ENCODE measurements around the gene ITSN2. TPM values are rescaled to one million over a fixed set of nuclear protein-coding genes. Genes with fewer than 3 reads are reported as not detected.

ITSN2 gene
- total RNA-seq, 1 experiment from 2014 or later = 30.7 TPM

- H3K36me3 ChIP-seq = peaks cover 7% of the 10 kb centered on the region
- no peak for DNase-seq (ENCODE audit: low read depth in 1 of 2, low spot score in 2 of 2)
- no peaks in the 10 kb centered on the region for H3K9me3 ChIP-seq (replicated peaks)
- no peak overlapping the region for H3K27ac ChIP-seq
- no peak overlapping the region for H3K4me3 ChIP-seq
- peaks cover 19% of the 10 kb centered on the region for H3K4me1 ChIP-seq (replicated peaks)
- H3K27me3 ChIP-seq (replicated peaks) = no peaks in the 10 kb centered on the region
Measured at GRCh38 chr2:24259316-24259715, 101.0 kb downstream of the ITSN2 start.

- no peak overlapping the region for H3K4me3 ChIP-seq
- no peak for DNase-seq (ENCODE audit: low read depth in 1 of 2, low spot score in 2 of 2)
- H3K9me3 ChIP-seq (replicated peaks) = no peaks in the 10 kb centered on the region
- H3K27me3 ChIP-seq (replicated peaks) = no peaks in the 10 kb centered on the region
- peaks cover 14% of the 10 kb centered on the region for H3K4me1 ChIP-seq (replicated peaks)
- no peak overlapping the region for H3K27ac ChIP-seq
- H3K36me3 ChIP-seq = peaks cover 10% of the 10 kb centered on the region
Measured at GRCh38 chr2:24258718-24259117, 101.6 kb downstream of the ITSN2 start.

- no peak for DNase-seq (ENCODE audit: low read depth in 1 of 2, low spot score in 2 of 2)
Measured at GRCh38 chr2:24253303-24253919, 106.9 kb downstream of the ITSN2 start.

DNA sequence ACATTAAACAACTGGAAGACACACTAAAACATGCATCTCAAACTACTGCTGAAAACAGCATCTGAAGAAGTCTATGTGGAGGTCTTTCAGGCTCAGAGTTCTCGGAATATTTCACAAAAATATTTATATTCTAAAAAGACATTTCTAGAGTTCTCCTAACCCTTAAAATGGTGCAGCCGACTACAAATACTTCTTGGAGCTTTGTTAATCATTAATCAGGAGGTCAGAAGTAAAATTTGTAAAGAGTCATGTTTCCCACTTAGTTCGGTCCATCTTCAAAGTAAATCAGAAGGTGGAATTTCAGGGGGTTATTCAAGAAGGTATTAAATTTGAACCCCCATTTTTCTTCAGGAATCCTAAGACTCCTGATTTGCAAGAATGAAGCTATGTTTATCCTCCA lies 112.7 kb downstream of the ITSN2 start:
- Histone ChIP-seq H3K36me3 (peaks cover 29% of the 10 kb centered on the region), H3K4me1 (replicated peaks) (no peaks in the 10 kb centered on the region), H3K27me3 (replicated peaks) (no peaks in the 10 kb centered on the region), H3K9me3 (replicated peaks) (no peaks in the 10 kb centered on the region), H3K4me3 (no peak overlapping the region), H3K27ac (no peak overlapping the region)
- DNase-seq (ENCODE audit: low read depth in 1 of 2, low spot score in 2 of 2) = no peak

More at GRCh38 chr2:24253303-24253919, 106.9 kb downstream of the ITSN2 start:
- Histone ChIP-seq H3K36me3 (peaks cover 14% of the 10 kb centered on the region), H3K4me3 (no peak overlapping the region), H3K4me1 (replicated peaks) (no peaks in the 10 kb centered on the region), H3K27me3 (replicated peaks) (no peaks in the 10 kb centered on the region), H3K27ac (no peak overlapping the region), H3K9me3 (replicated peaks) (no peaks in the 10 kb centered on the region)

DNA sequence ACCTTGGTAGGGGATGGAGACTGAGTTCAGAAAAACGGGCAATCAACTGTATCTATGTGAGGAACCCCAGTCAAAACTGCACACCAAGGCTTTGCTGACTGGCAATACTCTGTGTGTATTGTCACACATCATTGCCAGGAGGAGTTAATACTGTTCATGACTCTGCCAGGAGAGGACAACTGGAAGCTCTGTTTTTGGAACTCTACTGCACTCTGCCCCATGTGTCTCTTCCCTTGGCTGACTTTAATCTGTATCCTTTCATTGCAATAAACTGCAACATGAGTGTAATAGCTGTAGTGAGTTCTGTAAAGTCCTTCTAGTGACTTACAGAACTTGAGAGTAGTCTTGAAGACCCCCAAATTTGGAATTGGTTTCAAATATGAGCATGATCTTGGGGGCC lies 113.2 kb downstream of the ITSN2 start:
- Histone ChIP-seq H3K4me1 (replicated peaks) (no peaks in the 10 kb centered on the region), H3K36me3 (peaks cover 28% of the 10 kb centered on the region), H3K4me3 (no peak overlapping the region), H3K9me3 (replicated peaks) (no peaks in the 10 kb centered on the region), H3K27ac (no peak overlapping the region), H3K27me3 (replicated peaks) (no peaks in the 10 kb centered on the region)
- no peak for DNase-seq (ENCODE audit: low read depth in 1 of 2, low spot score in 2 of 2)

DNA sequence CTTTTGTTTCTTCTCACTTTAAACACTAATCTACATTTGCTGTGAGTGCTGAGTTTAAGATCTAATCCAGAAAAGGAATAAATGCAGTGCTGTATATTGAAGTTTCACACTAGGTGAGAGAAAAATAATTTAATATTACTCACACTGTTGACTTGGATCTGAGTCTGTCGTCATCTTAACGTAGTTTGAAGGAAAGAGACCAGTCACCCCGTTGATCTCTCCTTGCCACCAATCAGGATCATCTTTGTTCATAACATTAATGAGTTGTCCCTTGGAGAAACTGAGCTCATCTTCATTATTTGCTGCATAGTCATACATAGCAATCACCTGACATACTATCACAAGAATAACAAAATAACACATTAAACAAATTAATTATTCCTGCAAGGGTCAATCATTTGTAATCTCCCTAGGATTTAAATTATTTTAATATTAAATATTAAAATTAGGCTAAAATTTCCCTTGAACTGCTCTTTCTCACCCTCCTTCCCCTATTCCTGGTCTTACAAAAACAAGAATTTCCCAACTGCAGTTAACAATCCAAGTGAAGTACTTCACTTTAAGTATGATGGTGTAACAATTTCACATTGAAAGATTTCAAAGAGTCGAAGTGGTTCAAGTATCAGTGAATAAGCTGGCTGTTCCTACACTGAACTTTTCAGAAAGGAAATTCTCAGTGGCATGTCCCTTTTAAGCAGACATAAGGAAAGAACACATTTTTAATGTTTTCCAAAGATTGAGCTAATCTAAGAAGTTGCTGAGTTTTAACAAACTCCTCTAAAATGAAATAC lies 114.2 kb downstream of the ITSN2 start:
- Histone ChIP-seq H3K4me3 (no peak overlapping the region), H3K4me1 (replicated peaks) (no peaks in the 10 kb centered on the region), H3K27me3 (replicated peaks) (no peaks in the 10 kb centered on the region), H3K9me3 (replicated peaks) (no peaks in the 10 kb centered on the region), H3K27ac (no peak overlapping the region), H3K36me3 (peaks cover 23% of the 10 kb centered on the region)
- DNase-seq (ENCODE audit: low read depth in 1 of 2, low spot score in 2 of 2) = no peak

DNA sequence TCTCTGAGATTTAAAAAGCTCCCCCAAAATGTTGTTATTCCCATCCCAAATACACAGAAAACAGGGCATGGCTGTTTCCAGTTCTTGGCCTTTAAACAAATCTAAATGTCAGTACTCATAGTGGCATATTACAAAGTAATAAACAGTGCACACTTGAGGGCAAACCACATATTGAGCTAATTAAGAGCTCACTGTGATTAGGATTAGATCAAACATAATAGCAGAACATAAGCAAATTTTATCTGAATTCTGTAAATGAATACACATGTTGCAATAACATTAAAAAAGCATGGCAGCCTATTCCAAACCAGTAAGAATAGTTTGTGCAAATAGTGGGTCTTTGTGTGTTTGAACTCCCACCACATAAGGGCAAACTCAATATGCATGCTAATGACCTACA lies 118.8 kb downstream of the ITSN2 start:
- Histone ChIP-seq H3K36me3 (peaks cover 11% of the 10 kb centered on the region), H3K27me3 (replicated peaks) (no peaks in the 10 kb centered on the region), H3K4me1 (replicated peaks) (no peaks in the 10 kb centered on the region), H3K4me3 (no peak overlapping the region), H3K27ac (no peak overlapping the region), H3K9me3 (replicated peaks) (no peaks in the 10 kb centered on the region)
- DNase-seq (ENCODE audit: low read depth in 1 of 2, low spot score in 2 of 2) = no peak

GRCh38 chr2:24239553-24239952 lies 120.8 kb downstream of the ITSN2 start:
- Histone ChIP-seq H3K27ac (no peak overlapping the region), H3K36me3 (no peaks in the 10 kb centered on the region; the same call in none of the 2 replicates), H3K9me3 (replicated peaks) (no peaks in the 10 kb centered on the region), H3K4me1 (replicated peaks) (no peaks in the 10 kb centered on the region), H3K4me3 (no peak overlapping the region), H3K27me3 (replicated peaks) (no peaks in the 10 kb centered on the region)
- no peak for DNase-seq (ENCODE audit: low read depth in 1 of 2, low spot score in 2 of 2)

DNA sequence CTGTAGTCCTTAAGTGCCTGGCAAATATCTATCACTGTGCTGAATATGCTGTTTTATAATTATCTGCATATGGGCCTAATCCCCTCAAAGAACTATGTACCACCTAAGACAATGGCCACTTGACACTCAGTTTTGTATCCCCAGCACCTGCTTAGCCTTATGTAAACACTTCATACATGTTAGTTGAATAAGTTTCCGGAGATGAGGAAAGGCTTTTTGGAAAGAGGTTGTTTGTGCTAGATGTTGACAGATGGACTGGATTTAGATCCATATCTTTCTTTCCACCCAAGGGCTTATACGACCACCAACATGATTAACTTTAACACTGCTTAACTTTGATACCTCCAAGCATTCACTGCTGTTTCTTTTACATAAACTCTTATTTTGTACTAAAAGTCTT lies 122.2 kb downstream of the ITSN2 start:
- H3K27me3 ChIP-seq (replicated peaks) = no peaks in the 10 kb centered on the region

GRCh38 chr2:24237313-24237712 lies 123.0 kb downstream of the ITSN2 start:
- no peaks in the 10 kb centered on the region for H3K27me3 ChIP-seq (replicated peaks)
- DNase-seq (ENCODE audit: low read depth in 1 of 2, low spot score in 2 of 2) = no peak
- no peaks in the 10 kb centered on the region for H3K4me1 ChIP-seq (replicated peaks)
- no peaks in the 10 kb centered on the region; the same call in none of the 2 replicates for H3K36me3 ChIP-seq
- H3K27ac ChIP-seq = no peak overlapping the region
- H3K4me3 ChIP-seq = no peak overlapping the region
- H3K9me3 ChIP-seq (replicated peaks) = no peaks in the 10 kb centered on the region

More for the DNA sequence above, 122.2 kb downstream of the ITSN2 start:
- Histone ChIP-seq H3K4me1 (replicated peaks) (no peaks in the 10 kb centered on the region), H3K4me3 (no peak overlapping the region), H3K36me3 (no peaks in the 10 kb centered on the region; the same call in none of the 2 replicates), H3K9me3 (replicated peaks) (no peaks in the 10 kb centered on the region), H3K27ac (no peak overlapping the region)
- DNase-seq (ENCODE audit: low read depth in 1 of 2, low spot score in 2 of 2) = no peak

DNA sequence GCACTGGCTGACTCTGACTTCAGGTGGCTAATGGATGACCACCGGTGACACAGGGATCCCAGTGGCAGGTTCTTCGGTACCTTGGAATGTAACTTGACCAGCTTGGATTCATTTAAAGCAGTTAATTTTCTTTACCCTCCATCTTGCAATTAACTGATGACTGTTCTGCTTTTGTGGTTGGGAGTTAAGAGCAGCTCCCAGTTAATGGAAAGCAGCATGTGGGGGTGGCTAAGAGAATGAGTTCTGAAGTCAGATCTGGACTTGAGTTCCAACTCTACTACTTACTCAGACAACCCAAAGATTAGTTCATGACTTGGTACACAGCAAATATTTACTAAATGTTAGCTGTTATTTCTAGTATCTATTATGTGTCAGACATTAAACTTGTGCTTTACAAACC lies 127.0 kb downstream of the ITSN2 start:
- no peak overlapping the region for H3K27ac ChIP-seq
- H3K4me3 ChIP-seq = no peak overlapping the region
- H3K9me3 ChIP-seq (replicated peaks) = no peaks in the 10 kb centered on the region
- no peaks in the 10 kb centered on the region for H3K4me1 ChIP-seq (replicated peaks)
- H3K36me3 ChIP-seq = no peaks in the 10 kb centered on the region; the same call in none of the 2 replicates
- DNase-seq (ENCODE audit: low read depth in 1 of 2, low spot score in 2 of 2) = no peak
- H3K27me3 ChIP-seq (replicated peaks) = no peaks in the 10 kb centered on the region

GRCh38 chr2:24231461-24231881 lies 128.9 kb downstream of the ITSN2 start:
- Histone ChIP-seq H3K27me3 (replicated peaks) (no peaks in the 10 kb centered on the region), H3K36me3 (no peaks in the 10 kb centered on the region; the same call in 1 of the 2 replicates), H3K4me3 (no peak overlapping the region), H3K4me1 (replicated peaks) (no peaks in the 10 kb centered on the region), H3K27ac (no peak overlapping the region), H3K9me3 (replicated peaks) (no peaks in the 10 kb centered on the region)
- no peak for DNase-seq (ENCODE audit: low read depth in 1 of 2, low spot score in 2 of 2)

DNA sequence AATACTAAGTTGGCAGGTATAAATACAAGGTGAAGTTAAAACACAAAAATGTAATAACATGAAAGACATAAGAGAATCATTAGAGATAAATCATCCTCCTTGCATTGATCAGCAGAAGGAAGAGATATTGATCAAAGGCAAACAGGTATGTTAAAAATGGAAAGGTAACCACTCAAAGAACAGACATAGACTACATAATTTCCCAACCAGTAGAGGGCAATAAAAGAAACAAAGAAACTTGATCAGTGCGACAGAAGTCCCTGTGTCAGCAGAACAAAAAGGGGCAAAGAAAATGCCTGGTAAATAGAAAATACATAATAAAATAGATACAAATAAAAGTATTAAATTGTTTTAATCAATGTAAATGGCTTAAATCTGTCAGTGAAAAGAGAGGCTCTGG lies 131.9 kb downstream of the ITSN2 start:
- H3K9me3 ChIP-seq (replicated peaks) = no peaks in the 10 kb centered on the region; the same call in 1 of the 2 replicates
- no peak for DNase-seq (ENCODE audit: low read depth in 1 of 2, low spot score in 2 of 2)
- H3K27me3 ChIP-seq (replicated peaks) = no peaks in the 10 kb centered on the region
- H3K36me3 ChIP-seq = no peaks in the 10 kb centered on the region; the same call in 1 of the 2 replicates
- no peak overlapping the region for H3K4me3 ChIP-seq
- H3K27ac ChIP-seq = no peak overlapping the region
- no peaks in the 10 kb centered on the region for H3K4me1 ChIP-seq (replicated peaks)

DNA sequence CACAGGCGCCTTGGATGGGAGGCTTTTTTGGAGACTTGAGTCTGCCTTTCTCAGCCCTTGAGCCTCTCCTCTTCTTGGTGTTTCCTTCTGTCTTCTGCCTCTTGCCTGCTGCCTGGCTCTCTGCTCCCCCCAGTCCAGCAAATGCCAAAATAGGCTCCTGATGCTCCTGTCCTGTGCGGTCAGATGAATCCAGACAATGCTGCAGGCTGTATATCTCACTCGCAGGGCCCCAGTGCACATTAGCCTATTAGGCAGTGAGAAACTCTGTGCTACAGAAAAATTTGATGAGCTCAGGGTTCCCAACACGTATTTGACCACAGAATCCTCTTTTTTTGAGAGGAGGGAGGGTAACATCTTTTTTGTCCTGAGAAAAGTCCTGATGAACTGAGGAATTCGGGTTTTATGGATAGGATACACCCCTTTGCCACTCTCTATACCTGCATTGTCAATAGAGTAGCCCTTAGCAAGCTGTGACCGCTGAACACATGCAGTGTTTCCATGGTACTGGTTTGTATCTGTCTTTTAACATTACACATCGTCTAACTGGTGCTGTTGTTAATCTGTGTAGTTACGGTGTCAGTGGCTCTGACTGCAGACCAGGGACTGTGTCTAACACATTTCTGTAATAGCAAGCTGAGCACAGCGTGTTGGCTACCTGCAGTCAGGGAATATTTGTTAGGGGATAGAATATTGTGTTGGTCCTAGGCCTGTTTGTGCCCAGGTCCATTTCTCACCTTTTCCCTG lies 134.7 kb downstream of the ITSN2 start:
- no peak for DNase-seq (ENCODE audit: low read depth in 1 of 2, low spot score in 2 of 2)
- no peaks in the 10 kb centered on the region for H3K4me1 ChIP-seq (replicated peaks)
- no peaks in the 10 kb centered on the region; the same call in 1 of the 2 replicates for H3K9me3 ChIP-seq (replicated peaks)
- H3K4me3 ChIP-seq = no peak overlapping the region
- no peak overlapping the region for H3K27ac ChIP-seq
- no peaks in the 10 kb centered on the region for H3K27me3 ChIP-seq (replicated peaks)
- no peaks in the 10 kb centered on the region for H3K36me3 ChIP-seq

Measured in SJSA1 (cell line).